A549 (cell line): ENCODE data around the gene GLDC. TPM values are rescaled to one million over a fixed set of nuclear protein-coding genes. Genes with fewer than 3 reads are reported as not detected.

ENCODE experiments used
- ATAC-seq, 2 experiments: fragments of 200-7000 bp in 1 of 2; fragments of >200 bp in 1 of 2; cut with Nextera tagmentation in 1 of 2; cut with Tn5 transposase in 1 of 2; 3 replicates each; pipeline versions ENCODE4 v1.8.0 to v1.9.1; 2018 to 2020; ENCODE audit warnings: mild to moderate bottlenecking in 1 of 2, moderate library complexity in 1 of 2
- CTCF ChIA-PET: fragments of 300-600 bp; sonication (Branson Sonifier 250); formaldehyde crosslinking; extraction: SDS; loops from one replicate; lab custom pipeline; 2021; ENCODE audit warnings: antibody characterized with exemption, inconsistent platforms; lab: Yijun Ruan, JAX
- POLR2A ChIA-PET: fragments of 350-600 bp; formaldehyde crosslinking; extraction: SDS; loops from one replicate; lab custom pipeline; 2021; ENCODE audit warnings: antibody characterized with exemption, inconsistent platforms; lab: Yijun Ruan, JAX
- DNase-seq, 2 experiments: peaks; one replicate each; pipeline versions ENCODE4 v3.0.0 to v3.0.0-alpha.2; 2011 to 2016; ENCODE audit warnings: low read depth in 1 of 2, low spot score in 1 of 2
- FAIRE-seq: peaks from 2 replicates; lab custom pipeline; 2011; peaks lifted over from hg19 to GRCh38; lab: Jason Lieb, UNC
- H3K27ac ChIP-seq, 2 experiments: fragments of >200 bp; sonication (Bioruptor Twin); formaldehyde crosslinking; 3 replicates each; pipeline ENCODE4 v1.5.1; 2016 to 2017
- H3K4me1 ChIP-seq: fragments of >200 bp; sonication (Bioruptor Twin); formaldehyde crosslinking; 3 replicates; pipeline ENCODE4 v1.6.1; 2016
- H3K4me2 ChIP-seq: fragments of >200 bp; sonication (Bioruptor Twin); formaldehyde crosslinking; 3 replicates; pipeline ENCODE4 v1.6.1; 2016
- H3K4me3 ChIP-seq: fragments of >200 bp; sonication (Bioruptor Twin); formaldehyde crosslinking; 3 replicates; pipeline ENCODE4 v1.5.1; 2016
- H3K9me3 ChIP-seq: fragments of >200 bp; sonication (Bioruptor Twin); formaldehyde crosslinking; 3 replicates; pipeline ENCODE4 v1.6.1; 2016
- BCL3 ChIP-seq: fragments of >200 bp; sonication (Bioruptor Twin); formaldehyde crosslinking; IDR thresholded peaks from 3 replicates; pipeline ENCODE4 v1.6.1; 2016
- CBX8 ChIP-seq: fragments of 200-600 bp; sonication (generic); IDR thresholded peaks from 2 replicates; pipeline ENCODE4 v1.6.1; 2016
- CHD4 ChIP-seq: fragments of 200-600 bp; sonication (generic); IDR thresholded peaks from 2 replicates; pipeline ENCODE4 v1.6.1; 2016; ENCODE audit warnings: antibody characterized with exemption, mild to moderate bottlenecking, borderline replicate concordance
- EHMT2 ChIP-seq: fragments of 200-600 bp; sonication (generic); IDR thresholded peaks from 2 replicates; pipeline ENCODE4 v1.6.1; 2016; ENCODE audit warnings: antibody characterized with exemption, low read depth, mild to moderate bottlenecking, moderate library complexity
- ELK1 ChIP-seq: fragments of 150-350 bp; IDR thresholded peaks from 2 replicates; pipeline ENCODE4 v1.6.1; 2014; ENCODE audit warnings: low read depth, mild to moderate bottlenecking, low read length
- ESRRA ChIP-seq: fragments of 150-350 bp; IDR thresholded peaks from 2 replicates; pipeline ENCODE4 v1.6.1; 2014; ENCODE audit warnings: mild to moderate bottlenecking, low read length, borderline replicate concordance
- FOSB ChIP-seq: fragments of 250-450 bp; sonication (Bioruptor Pico); IDR thresholded peaks from 2 replicates; pipeline ENCODE4 v1.5.0; 2020; ENCODE audit warnings: mild to moderate bottlenecking, moderate library complexity
- FOXS1 ChIP-seq: fragments of 250-450 bp; sonication (Bioruptor Pico); IDR thresholded peaks from 2 replicates; pipeline ENCODE4 v1.5.0; 2020; ENCODE audit warnings: mild to moderate bottlenecking, moderate library complexity
- HOXB13 ChIP-seq: fragments of 250-450 bp; sonication (Bioruptor Pico); IDR thresholded peaks from 2 replicates; pipeline ENCODE4 v1.5.0; 2020; ENCODE audit warnings: low read depth, mild to moderate bottlenecking, moderate library complexity
- HOXB5 ChIP-seq: fragments of 250-450 bp; sonication (Bioruptor Pico); IDR thresholded peaks from 2 replicates; pipeline ENCODE4 v1.5.0; 2020; ENCODE audit warnings: mild to moderate bottlenecking, moderate library complexity
- JUN ChIP-seq, 2 experiments: fragments of >200 bp; sonication (Bioruptor Twin); formaldehyde crosslinking; IDR thresholded peaks; 2 replicates in 1 of 2; 3 replicates in 1 of 2; pipeline ENCODE4 v1.6.1; 2016 to 2017
- MAX ChIP-seq: IDR thresholded peaks from 2 replicates; pipeline ENCODE4 v1.6.1; 2012
- MYC ChIP-seq: IDR thresholded peaks from 2 replicates; pipeline ENCODE4 v1.6.1; 2012; ENCODE audit warnings: mild to moderate bottlenecking, inconsistent platforms, low read length, improper control_type of control experiment, borderline replicate concordance
- NFE2L2 ChIP-seq: fragments of 150-350 bp; conservative IDR thresholded peaks from 2 replicates; pipeline ENCODE4 v1.6.1; 2014; ENCODE audit warnings: low read length
- NR3C1 ChIP-seq: fragments of >200 bp; sonication (Bioruptor Twin); formaldehyde crosslinking; IDR thresholded peaks from 3 replicates; pipeline ENCODE4 v1.6.1; 2017
- RFX5 ChIP-seq: fragments of 450-650 bp; IDR thresholded peaks from 2 replicates; pipeline ENCODE4 v1.7.1; 2014; ENCODE audit warnings: antibody characterized with exemption, mild to moderate bottlenecking, moderate library complexity
- SREBF2 ChIP-seq: fragments of 450-650 bp; IDR thresholded peaks from 2 replicates; pipeline ENCODE4 v1.6.1; 2014; ENCODE audit warnings: mild to moderate bottlenecking, moderate library complexity
- TP53 ChIP-seq: fragments of 250-450 bp; sonication (Bioruptor Pico); IDR thresholded peaks from 2 replicates; pipeline ENCODE4 v1.5.0; 2021; ENCODE audit warnings: mild to moderate bottlenecking, moderate library complexity
- ZC3H11A ChIP-seq: fragments of 450-650 bp; IDR thresholded peaks from 2 replicates; pipeline ENCODE4 v1.6.1; 2014; ENCODE audit warnings: antibody characterized with exemption, mild to moderate bottlenecking
- ZNF302 ChIP-seq: fragments of 250-450 bp; sonication (Bioruptor Pico); IDR thresholded peaks from 2 replicates; pipeline ENCODE4 v1.9.0; 2021; ENCODE audit warnings: inconsistent platforms, mild to moderate bottlenecking, moderate library complexity
- WGBS: methylation state at CpG from one replicate; pipeline ENCODE4 v1.1.6; 2017; ENCODE audit errors: missing lambda C conversion rate; 5-methylcytosine and 5-hydroxymethylcytosine counted together
- polyA plus RNA-seq, 4 experiments: library from polyadenylated mRNA; depleted of rRNA in 3 of 4; stranded (reverse); fragments of >200 nt; fragmentation: RNase III in 1 of 4; extraction: RNeasy Plus Mini Kit Qiagen cat#74134 plus additional on column Dnase treatment in 1 of 4; gene quantifications; 2 replicates in 3 of 4; 3 replicates in 1 of 4; pipeline ENCODE4 v1.2.3, GENCODE V29; 2011 to 2017

Gene GLDC
- polyA plus RNA-seq, 2 of the 4 experiments (the other 2 are of a cell fraction), result 16.7 to 18.8 TPM

- Histone ChIP-seq H3K9me3 (no peaks in the 10 kb centered on the region), H3K27ac (no peak overlapping the region), H3K4me2 (no peak overlapping the region), H3K4me3 (no peak overlapping the region), H3K4me1 (no peaks in the 10 kb centered on the region)
- ATAC-seq, result no peak
- no peak for DNase-seq
- no peak for FAIRE-seq
- 91% methylated on average over 3 of the region's 3 CpGs for WGBS
- no peak for TF ChIP-seq CHD4
- no peak for TF ChIP-seq JUN (IDR thresholded peaks at IDR 0.05)
- TF ChIP-seq, all 56 proteins: peak for 0
- ChIA-PET CTCF (interaction anchor here (1.0 kb wide), 2 partner anchors 29 to 35 kb away, joined by 3 to 5 read pairs; no protein-coding TSS in a partner anchor), POLR2A (no interaction called here)
Measured at GRCh38 chr9:6620353-6620752, 25.2 kb downstream of the GLDC start.

- Histone ChIP-seq H3K4me3 (no peak overlapping the region), H3K4me2 (no peak overlapping the region), H3K9me3 (no peaks in the 10 kb centered on the region), H3K4me1 (no peaks in the 10 kb centered on the region), H3K27ac (no peak overlapping the region)
- TF ChIP-seq EHMT2, result no peak
- no peak for TF ChIP-seq FOXS1 (CRISPR knock-in tag)
- TF ChIP-seq HOXB5, result no peak
- DNase-seq, result no peak
- CTCF ChIA-PET, result interaction anchor here (0.8 to 1.0 kb wide), 3 partner anchors 9 to 35 kb away, joined by 3 to 5 read pairs (median 3); no protein-coding TSS in a partner anchor
- ATAC-seq, result no peak
- 93% methylated on average over 6 of the region's 6 CpGs for WGBS
- no peak for FAIRE-seq
- POLR2A ChIA-PET, result no interaction called here
Measured at GRCh38 chr9:6619909-6620308, 25.6 kb downstream of the GLDC start.

- Histone ChIP-seq H3K4me3 (no peak overlapping the region), H3K9me3 (no peaks in the 10 kb centered on the region), H3K4me1 (no peaks in the 10 kb centered on the region), H3K4me2 (no peak overlapping the region), H3K27ac (no peak overlapping the region)
- TF ChIP-seq TP53 (CRISPR knock-in tag) (no peak), ZNF302 (CRISPR knock-in tag) (no peak), MYC (no peak), BCL3 (no peak), HOXB13 (CRISPR knock-in tag) (no peak), NFE2L2 (no peak), FOXS1 (CRISPR knock-in tag) (no peak), ELK1 (no peak), MAX (no peak), ESRRA (no peak), SREBF2 (no peak), RFX5 (no peak), ZC3H11A (no peak), FOSB (CRISPR knock-in tag) (no peak), CBX8 (no peak), NR3C1 (no peak)
- 82% methylated on average over 9 of the region's 9 CpGs for WGBS
- ChIA-PET POLR2A (no interaction called here), CTCF (interaction anchor here (0.5 kb wide), 1 partner anchor 261 kb away, joined by 3 read pairs; no protein-coding TSS in a partner anchor)
- no peak for DNase-seq
- no peak for FAIRE-seq
- no peak for ATAC-seq
Measured at GRCh38 chr9:6616951-6617602, 28.5 kb downstream of the GLDC start.
